ENCODE results near the gene WFDC5. TPM values are rescaled to one million over a fixed set of nuclear protein-coding genes. Genes with fewer than 3 reads are reported as not detected.

WFDC5 gene
- total RNA-seq, 1 experiment from 2014 or later, result not detected

GRCh38 chr20:45087814-45088213 is 27.2 kb downstream of the WFDC5 start:
- no peak for DNase-seq
- Histone ChIP-seq H3K27me3 (ENCODE audit: control insufficient read depth, insufficient read depth, low read length) (no peaks in the 10 kb centered on the region), H3K36me3 (replicated peaks; ENCODE audit: control insufficient read depth, insufficient read depth, low read length) (no peaks in the 10 kb centered on the region), H3K4me3 (ENCODE audit: insufficient read depth, low read depth, low read length) (no peak overlapping the region)

GRCh38 chr20:45087097-45087790 is 27.7 kb downstream of the WFDC5 start:
- H3K36me3 ChIP-seq (replicated peaks; ENCODE audit: control insufficient read depth, insufficient read depth, low read length), result no peaks in the 10 kb centered on the region; the same call in 1 of the 2 replicates
- H3K4me3 ChIP-seq (ENCODE audit: insufficient read depth, low read depth, low read length), result no peak overlapping the region
- DNase-seq, result no peak
- H3K27me3 ChIP-seq (ENCODE audit: control insufficient read depth, insufficient read depth, low read length), result no peaks in the 10 kb centered on the region

- no peaks in the 10 kb centered on the region for H3K27me3 ChIP-seq (ENCODE audit: control insufficient read depth, insufficient read depth, low read length)
- DNase-seq, result no peak
- no peak overlapping the region for H3K4me3 ChIP-seq (ENCODE audit: insufficient read depth, low read depth, low read length)
- H3K36me3 ChIP-seq (replicated peaks; ENCODE audit: control insufficient read depth, insufficient read depth, low read length), result peaks cover 2% of the 10 kb centered on the region
These were observed 29.1 kb downstream of the WFDC5 start for GRCh38 chr20:45085867-45086266.

- Histone ChIP-seq H3K27me3 (ENCODE audit: control insufficient read depth, insufficient read depth, low read length) (no peaks in the 10 kb centered on the region), H3K4me3 (ENCODE audit: insufficient read depth, low read depth, low read length) (no peak overlapping the region), H3K36me3 (replicated peaks; ENCODE audit: control insufficient read depth, insufficient read depth, low read length) (peaks cover 2% of the 10 kb centered on the region)
- no peak for DNase-seq
These were observed 29.7 kb downstream of the WFDC5 start for GRCh38 chr20:45085289-45085688.

GRCh38 chr20:45083127-45083526 is 31.8 kb downstream of the WFDC5 start:
- no peaks in the 10 kb centered on the region for H3K27me3 ChIP-seq (ENCODE audit: control insufficient read depth, insufficient read depth, low read length)
- no peak overlapping the region for H3K4me3 ChIP-seq (ENCODE audit: insufficient read depth, low read depth, low read length)
- DNase-seq, result no peak
- peaks cover 2% of the 10 kb centered on the region for H3K36me3 ChIP-seq (replicated peaks; ENCODE audit: control insufficient read depth, insufficient read depth, low read length)

GRCh38 chr20:45082468-45082867 is 32.5 kb downstream of the WFDC5 start:
- Histone ChIP-seq H3K36me3 (replicated peaks; ENCODE audit: control insufficient read depth, insufficient read depth, low read length) (peaks cover 2% of the 10 kb centered on the region), H3K4me3 (ENCODE audit: insufficient read depth, low read depth, low read length) (no peak overlapping the region), H3K27me3 (ENCODE audit: control insufficient read depth, insufficient read depth, low read length) (no peaks in the 10 kb centered on the region)
- DNase-seq, result no peak

- no peak overlapping the region for H3K4me3 ChIP-seq (ENCODE audit: insufficient read depth, low read depth, low read length)
- no peak for DNase-seq
- H3K36me3 ChIP-seq (replicated peaks; ENCODE audit: control insufficient read depth, insufficient read depth, low read length), result peaks cover 2% of the 10 kb centered on the region
- no peaks in the 10 kb centered on the region for H3K27me3 ChIP-seq (ENCODE audit: control insufficient read depth, insufficient read depth, low read length)
These were observed 33.9 kb downstream of the WFDC5 start for GRCh38 chr20:45080867-45081624.

- no peak for DNase-seq
- H3K36me3 ChIP-seq (replicated peaks; ENCODE audit: control insufficient read depth, insufficient read depth, low read length), result peaks cover 5% of the 10 kb centered on the region
- no peaks in the 10 kb centered on the region for H3K27me3 ChIP-seq (ENCODE audit: control insufficient read depth, insufficient read depth, low read length)
- H3K4me3 ChIP-seq (ENCODE audit: insufficient read depth, low read depth, low read length), result no peak overlapping the region
These were observed 37.4 kb downstream of the WFDC5 start for GRCh38 chr20:45077559-45077958.

- DNase-seq, result no peak
- Histone ChIP-seq H3K4me3 (ENCODE audit: insufficient read depth, low read depth, low read length) (no peak overlapping the region), H3K36me3 (replicated peaks; ENCODE audit: control insufficient read depth, insufficient read depth, low read length) (peaks cover 3% of the 10 kb centered on the region), H3K27me3 (ENCODE audit: control insufficient read depth, insufficient read depth, low read length) (no peaks in the 10 kb centered on the region)
These were observed 41.8 kb downstream of the WFDC5 start for GRCh38 chr20:45073221-45073620.

GRCh38 chr20:45072066-45072465 is 42.9 kb downstream of the WFDC5 start:
- Histone ChIP-seq H3K4me3 (ENCODE audit: insufficient read depth, low read depth, low read length) (no peak overlapping the region), H3K27me3 (ENCODE audit: control insufficient read depth, insufficient read depth, low read length) (no peaks in the 10 kb centered on the region), H3K36me3 (replicated peaks; ENCODE audit: control insufficient read depth, insufficient read depth, low read length) (peaks cover 3% of the 10 kb centered on the region)
- no peak for DNase-seq

- peaks cover 3% of the 10 kb centered on the region for H3K36me3 ChIP-seq (replicated peaks; ENCODE audit: control insufficient read depth, insufficient read depth, low read length)
- no peak for DNase-seq
- H3K27me3 ChIP-seq (ENCODE audit: control insufficient read depth, insufficient read depth, low read length), result no peaks in the 10 kb centered on the region
- no peak overlapping the region for H3K4me3 ChIP-seq (ENCODE audit: insufficient read depth, low read depth, low read length)
These were observed 43.9 kb downstream of the WFDC5 start for GRCh38 chr20:45070932-45071632.

- H3K27me3 ChIP-seq (ENCODE audit: control insufficient read depth, insufficient read depth, low read length), result no peaks in the 10 kb centered on the region
- no peak for DNase-seq
These were observed 45.7 kb downstream of the WFDC5 start for GRCh38 chr20:45069261-45069660.

GRCh38 chr20:45067558-45067957 is 47.4 kb downstream of the WFDC5 start:
- Histone ChIP-seq H3K36me3 (replicated peaks; ENCODE audit: control insufficient read depth, insufficient read depth, low read length) (no peaks in the 10 kb centered on the region), H3K27me3 (ENCODE audit: control insufficient read depth, insufficient read depth, low read length) (no peaks in the 10 kb centered on the region), H3K4me3 (ENCODE audit: insufficient read depth, low read depth, low read length) (no peak overlapping the region)
- no peak for DNase-seq

More at GRCh38 chr20:45069261-45069660, 45.7 kb downstream of the WFDC5 start:
- Histone ChIP-seq H3K36me3 (replicated peaks; ENCODE audit: control insufficient read depth, insufficient read depth, low read length) (no peaks in the 10 kb centered on the region; the same call in 1 of the 2 replicates), H3K4me3 (ENCODE audit: insufficient read depth, low read depth, low read length) (no peak overlapping the region)

- no peak for DNase-seq
- Histone ChIP-seq H3K27me3 (ENCODE audit: control insufficient read depth, insufficient read depth, low read length) (no peaks in the 10 kb centered on the region), H3K36me3 (replicated peaks; ENCODE audit: control insufficient read depth, insufficient read depth, low read length) (no peaks in the 10 kb centered on the region), H3K4me3 (ENCODE audit: insufficient read depth, low read depth, low read length) (no peak overlapping the region)
These were observed 47.9 kb downstream of the WFDC5 start for GRCh38 chr20:45067087-45067486.

GRCh38 chr20:45066372-45066771 is 48.6 kb downstream of the WFDC5 start:
- H3K36me3 ChIP-seq (replicated peaks; ENCODE audit: control insufficient read depth, insufficient read depth, low read length), result no peaks in the 10 kb centered on the region
- no peak overlapping the region for H3K4me3 ChIP-seq (ENCODE audit: insufficient read depth, low read depth, low read length)
- no peak for DNase-seq
- no peaks in the 10 kb centered on the region for H3K27me3 ChIP-seq (ENCODE audit: control insufficient read depth, insufficient read depth, low read length)

Data from H7 (cell line).